Breast epithelium (tissue), 4 donors: ENCODE measurements around the gene DDOST. TPM values are rescaled to one million over a fixed set of nuclear protein-coding genes. Genes with fewer than 3 reads are reported as not detected.

Experiments
- DNase-seq, 2 donors: peaks; one replicate each; pipeline ENCODE4 v3.0.0-alpha.2; 2019; ENCODE audit warnings: low spot score in 2 of 2
- H3K27ac ChIP-seq, 2 donors: fragments of 200-600 bp; sonication (generic) in 1 of 2; one replicate each; pipeline ENCODE4 v1.5.1; 2016 to 2019; ENCODE audit warnings: mild to moderate bottlenecking in 1 of 2
- H3K27me3 ChIP-seq, 2 donors: fragments of 200-600 bp; sonication (generic) in 1 of 2; one replicate each; pipeline versions ENCODE4 v1.5.1 to v1.6.0; 2017 to 2019; ENCODE audit warnings: control low read depth in 1 of 2, mild to moderate bottlenecking in 1 of 2
- H3K36me3 ChIP-seq: fragments of 200-600 bp; one replicate; pipeline ENCODE4 v1.5.1; 2019
- H3K4me1 ChIP-seq, 2 donors: fragments of 200-600 bp; sonication (generic); one replicate each; pipeline ENCODE4 v1.5.1; 2016 to 2019; ENCODE audit warnings: control low read depth in 1 of 2
- H3K4me3 ChIP-seq, 3 donors: fragments of 200-600 bp; sonication (generic); 1 replicate in 2 of 3; 2 replicates in 1 of 3; pipeline ENCODE4 v1.5.1; 2016 to 2019; ENCODE audit warnings: mild to moderate bottlenecking in 3 of 3, moderate library complexity in 2 of 3
- H3K9me3 ChIP-seq, 2 donors: fragments of 200-600 bp; sonication (generic) in 1 of 2; one replicate each; pipeline ENCODE4 v1.5.1; 2016 to 2019; ENCODE audit warnings: control low read depth in 1 of 2
- CTCF ChIP-seq, 3 donors: fragments of 450-650 bp; IDR thresholded peaks; one replicate each; pipeline ENCODE4 v1.5.1; 2016 to 2017; ENCODE audit warnings: antibody characterized with exemption in 3 of 3, mild to moderate bottlenecking in 3 of 3, moderate library complexity in 3 of 3
- POLR2A ChIP-seq: fragments of 450-650 bp; IDR thresholded peaks from one replicate; pipeline ENCODE4 v1.6.1; 2016; ENCODE audit warnings: antibody characterized with exemption, mild to moderate bottlenecking, moderate library complexity
- POLR2AphosphoS5 ChIP-seq, 3 donors: sonication (generic); formaldehyde crosslinking; IDR thresholded peaks; one replicate each; pipeline ENCODE4 v1.6.1; 2017; ENCODE audit warnings: antibody characterized with exemption in 3 of 3
- intact Hi-C: fragments of 100-400 bp; cut with DNase I; formaldehyde crosslinking; loops from one replicate; pipeline ENCODE4 v1.15.1; 2023; ENCODE audit warnings: low total_unique reads
- total RNA-seq, 3 donors: library from RNA; depleted of rRNA; stranded (reverse); fragments of >200 nt; gene quantifications; one replicate each; pipeline ENCODE4 v1.1.0, GENCODE V29; 2016

The DDOST gene
- total RNA-seq, 3 donors from 2014 or later = 127 to 145 (median 138) TPM

GRCh38 chr1:20604678-20605077 is 56.5 kb downstream of the DDOST start:
- DNase-seq = no peak
- no peak for TF ChIP-seq POLR2A
- no peak for TF ChIP-seq POLR2AphosphoS5 (IDR thresholded peaks at IDR 0.05)
- TF ChIP-seq CTCF (IDR thresholded peaks at IDR 0.05) = no peak
- no peak overlapping the region for H3K27ac ChIP-seq
- no peaks in the 10 kb centered on the region for H3K36me3 ChIP-seq
- no peaks in the 10 kb centered on the region for H3K27me3 ChIP-seq
- H3K9me3 ChIP-seq = no peaks in the 10 kb centered on the region
- H3K4me3 ChIP-seq = no peak overlapping the region
- intact Hi-C loops = no loop called here
- H3K4me1 ChIP-seq = no peaks in the 10 kb centered on the region

- H3K9me3 ChIP-seq = no peaks in the 10 kb centered on the region
- H3K4me3 ChIP-seq = no peak overlapping the region
- H3K36me3 ChIP-seq = no peaks in the 10 kb centered on the region
- H3K27me3 ChIP-seq = no peaks in the 10 kb centered on the region
- TF ChIP-seq POLR2AphosphoS5 (IDR thresholded peaks at IDR 0.05) (no peak), POLR2A (no peak), CTCF (IDR thresholded peaks at IDR 0.05) (no peak)
- H3K4me1 ChIP-seq = no peaks in the 10 kb centered on the region
- no peak overlapping the region for H3K27ac ChIP-seq
- intact Hi-C loops = no loop called here
- DNase-seq = no peak
Observed at GRCh38 chr1:20603504-20604464, 57.4 kb downstream of the DDOST start.

- no peaks in the 10 kb centered on the region for H3K4me1 ChIP-seq
- H3K9me3 ChIP-seq = no peaks in the 10 kb centered on the region
- H3K4me3 ChIP-seq = no peak overlapping the region
- H3K36me3 ChIP-seq = no peaks in the 10 kb centered on the region
- H3K27me3 ChIP-seq = no peaks in the 10 kb centered on the region
- H3K27ac ChIP-seq = no peak overlapping the region
- intact Hi-C loops = no loop called here
- no peak for DNase-seq
- TF ChIP-seq CTCF (IDR thresholded peaks at IDR 0.05) (no peak), POLR2A (no peak)
Observed at GRCh38 chr1:20602851-20603450, 58.2 kb downstream of the DDOST start.

Other genes starting within 250 kb of the DDOST start
- 10 to 100 TPM in 2 of 3 donors, 1 to 10 TPM in 1; 5.6 to 26.9 (median 17.0) TPM for gene CAMK2N1, start 175.2 kb downstream of the DDOST start, total RNA-seq
- 10 to 100 TPM; 25.4 to 35.1 (median 29.6) TPM for gene MUL1, start 153.2 kb downstream of the DDOST start, total RNA-seq
- under 1 TPM; 0.16 to 0.33 (median 0.29) TPM for gene FAM43B, start 108.8 kb downstream of the DDOST start, total RNA-seq
- 1 to 10 TPM in 2 of 3 donors, under 1 TPM in 1; 0.98 to 1.3 (median 1.0) TPM for gene CDA, start 72.3 kb downstream of the DDOST start, total RNA-seq
- 100 to 1,000 TPM in 1 of 3 donors, 10 to 100 TPM in 2; 92.1 to 146 (median 94.1) TPM for gene PINK1, start 27.9 kb downstream of the DDOST start, total RNA-seq
- 1 to 10 TPM; 1.8 to 3.5 (median 2.0) TPM for gene KIF17, start 56.6 kb upstream of the DDOST start, total RNA-seq
- gene SH2D5, start 71.3 kb upstream of the DDOST start, total RNA-seq = under 1 TPM in 2 of 3 donors, not detected in 1; under 0.01 to 0.29 TPM
- 100 to 1,000 TPM; 224 to 317 (median 281) TPM for gene HP1BP3, start 125.9 kb upstream of the DDOST start, total RNA-seq